ENCODE data around the gene LRRD1. TPM values are rescaled to one million over a fixed set of nuclear protein-coding genes. Genes with fewer than 3 reads are reported as not detected.

LRRD1 gene
- total RNA-seq (2014; rRNA removed; shearing (Covaris generic)) = not detected in 2 replicates
- polyA plus RNA-seq (2016; fragmentation: Nextera tagmentation; extraction: Ambion mirVana) = not detected in 2 replicates

- H2AFZ ChIP-seq = peak within 1 kb of the TSS; percentile 97
- in situ Hi-C loops (cut with MboI) = no loop called here
- no peaks in the 10 kb centered on the region for H3K36me3 ChIP-seq (ENCODE audit: low read depth)
- peak; percentile 93 for DNase-seq
- no peaks in the 10 kb centered on the region for H3K27me3 ChIP-seq (replicated peaks; ENCODE audit: insufficient read depth)
- H3K4me3 ChIP-seq = peak within 1 kb of the TSS; percentile 70
- peak within 1 kb of the TSS; percentile 89 for H3K9ac ChIP-seq
- no peaks in the 10 kb centered on the region for H3K9me2 ChIP-seq (ENCODE audit: insufficient read depth)
- H4K20me1 ChIP-seq (ENCODE audit: insufficient read depth) = no peaks in the 10 kb centered on the region
- TF ChIP-seq EZH2phosphoT487 (IDR thresholded peaks at IDR 0.05; ENCODE audit: insufficient read depth, low read depth) (no peak), EZH2 (IDR thresholded peaks at IDR 0.05; ENCODE audit: insufficient read depth, poor library complexity, severe bottlenecking) (no peak)
- no peaks in the 10 kb centered on the region for H3K79me2 ChIP-seq (ENCODE audit: insufficient read depth)
- WGBS, 2 experiments (ENCODE audit: low coverage in 1 of 2, low lambda C conversion rate in 2 of 2, missing lambda C conversion rate in 2 of 2) = 6 to 7% methylated on average over 42 to 58 of the region's 60 CpGs
- peaks cover 12% of the 10 kb centered on the region for H3F3A ChIP-seq (ENCODE audit: insufficient read depth)
- H3K4me2 ChIP-seq (ENCODE audit: unreplicated experiment) = peak within 1 kb of the TSS; percentile 85
- H3K4me1 ChIP-seq (ENCODE audit: insufficient read depth) = 0 out of 2 replicates have a peak, but pooled peaks cover 4% of the 10 kb centered on the region
- H3K9me3 ChIP-seq (ENCODE audit: low read depth) = no peaks in the 10 kb centered on the region
- H3K27ac ChIP-seq = peak within 1 kb of the TSS; percentile 71
Observed at GRCh38 chr7:92178928-92179924, at the start of gene LRRD1. LRRD1 (minus strand) TSS chr7:92179142; CDS start chr7:92165202, 13,940 bp downstream.

- no peak overlapping the region for H2AFZ ChIP-seq
- no peak overlapping the region for H3K27ac ChIP-seq
- no peaks in the 10 kb centered on the region for H3K79me2 ChIP-seq (ENCODE audit: insufficient read depth)
- H3K9ac ChIP-seq = no peak overlapping the region
- H3K27me3 ChIP-seq (replicated peaks; ENCODE audit: insufficient read depth) = no peaks in the 10 kb centered on the region
- TF ChIP-seq EZH2phosphoT487 (IDR thresholded peaks at IDR 0.05; ENCODE audit: insufficient read depth, low read depth) (no peak), EZH2 (IDR thresholded peaks at IDR 0.05; ENCODE audit: insufficient read depth, poor library complexity, severe bottlenecking) (no peak)
- H3F3A ChIP-seq (ENCODE audit: insufficient read depth) = no peaks in the 10 kb centered on the region
- H3K9me3 ChIP-seq (ENCODE audit: low read depth) = no peaks in the 10 kb centered on the region
- peaks cover 68% of the 10 kb centered on the region for H3K36me3 ChIP-seq (ENCODE audit: low read depth)
- 97 to 100% methylated on average over 2 of the region's 2 CpGs for WGBS, 2 experiments (ENCODE audit: low coverage in 1 of 2, low lambda C conversion rate in 2 of 2, missing lambda C conversion rate in 2 of 2)
- in situ Hi-C loops (cut with MboI) = no loop called here
- no peaks in the 10 kb centered on the region for H3K9me2 ChIP-seq (ENCODE audit: insufficient read depth)
- no peaks in the 10 kb centered on the region for H4K20me1 ChIP-seq (ENCODE audit: insufficient read depth)
- H3K4me3 ChIP-seq = no peak overlapping the region
- H3K4me1 ChIP-seq (ENCODE audit: insufficient read depth) = no peaks in the 10 kb centered on the region
- H3K4me2 ChIP-seq (ENCODE audit: unreplicated experiment) = no peak overlapping the region
- DNase-seq = no peak
Observed at GRCh38 chr7:92228742-92229141, 49.8 kb upstream of the LRRD1 start.

GRCh38 chr7:92228100-92228499 is 49.2 kb upstream of the LRRD1 start:
- DNase-seq = peak; percentile 14
- TF ChIP-seq EZH2 (IDR thresholded peaks at IDR 0.05; ENCODE audit: insufficient read depth, poor library complexity, severe bottlenecking) = no peak
- no peak for TF ChIP-seq EZH2phosphoT487 (IDR thresholded peaks at IDR 0.05; ENCODE audit: insufficient read depth, low read depth)
- 98 to 100% methylated on average over 2 of the region's 2 CpGs for WGBS, 2 experiments (ENCODE audit: low coverage in 1 of 2, low lambda C conversion rate in 2 of 2, missing lambda C conversion rate in 2 of 2)
- Histone ChIP-seq H3K9me2 (ENCODE audit: insufficient read depth) (no peaks in the 10 kb centered on the region), H3K4me1 (ENCODE audit: insufficient read depth) (no peaks in the 10 kb centered on the region), H3K4me2 (ENCODE audit: unreplicated experiment) (no peak overlapping the region), H4K20me1 (ENCODE audit: insufficient read depth) (no peaks in the 10 kb centered on the region), H3K9me3 (ENCODE audit: low read depth) (no peaks in the 10 kb centered on the region), H3K27ac (no peak overlapping the region), H3K4me3 (no peak overlapping the region), H3K27me3 (replicated peaks; ENCODE audit: insufficient read depth) (no peaks in the 10 kb centered on the region), H3K36me3 (ENCODE audit: low read depth) (peaks cover 69% of the 10 kb centered on the region), H3F3A (ENCODE audit: insufficient read depth) (no peaks in the 10 kb centered on the region), H3K9ac (no peak overlapping the region), H3K79me2 (ENCODE audit: insufficient read depth) (no peaks in the 10 kb centered on the region), H2AFZ (no peak overlapping the region)
- in situ Hi-C loops (cut with MboI) = no loop called here

- Histone ChIP-seq H3K27me3 (replicated peaks; ENCODE audit: insufficient read depth) (no peaks in the 10 kb centered on the region), H3F3A (ENCODE audit: insufficient read depth) (no peaks in the 10 kb centered on the region), H3K36me3 (ENCODE audit: low read depth) (peaks cover 67% of the 10 kb centered on the region), H2AFZ (no peak overlapping the region), H3K9me2 (ENCODE audit: insufficient read depth) (no peaks in the 10 kb centered on the region), H3K4me2 (ENCODE audit: unreplicated experiment) (no peak overlapping the region), H3K27ac (no peak overlapping the region), H3K4me3 (no peak overlapping the region), H3K9ac (no peak overlapping the region), H3K9me3 (ENCODE audit: low read depth) (no peaks in the 10 kb centered on the region), H4K20me1 (ENCODE audit: insufficient read depth) (no peaks in the 10 kb centered on the region), H3K79me2 (ENCODE audit: insufficient read depth) (no peaks in the 10 kb centered on the region), H3K4me1 (ENCODE audit: insufficient read depth) (no peaks in the 10 kb centered on the region)
- TF ChIP-seq EZH2phosphoT487 (IDR thresholded peaks at IDR 0.05; ENCODE audit: insufficient read depth, low read depth) = no peak
- in situ Hi-C loops (cut with MboI) = no loop called here
- DNase-seq = no peak
- WGBS, 2 experiments (ENCODE audit: low coverage in 1 of 2, low lambda C conversion rate in 2 of 2, missing lambda C conversion rate in 2 of 2) = 96 to 98% methylated on average over 4 of the region's 4 CpGs
Observed at GRCh38 chr7:92226981-92227380, 48.0 kb upstream of the LRRD1 start.
